ENCODE data around the gene RPL18. TPM values are rescaled to one million over a fixed set of nuclear protein-coding genes. Genes with fewer than 3 reads are reported as not detected.
"Not testable (repeated sequence)": the region's sequence is repeated elsewhere in the genome, so short reads cannot be mapped to it uniquely, and the experiment has no call there.

Gene RPL18
- polyA plus RNA-seq (ENCODE audit: insufficient read depth in 1 of 5, insufficient read length in 5 of 5, low replicate concordance in 1 of 5), result 1,000 to 10,000 TPM; 1,161 to 2,077 (median 1,395) TPM
- long read RNA-seq, donor 1, transcript RPL18-207 (2 exons, 666 nt), result minor isoform, 81 of 1,400 reads
- long read RNA-seq, donor 1, transcript RPL18-205 (6 exons, 1,036 nt), result minor isoform, 29 of 1,400 reads
- long read RNA-seq, donor 1, transcript RPL18-201 (6 exons, 612 nt), result minor isoform, 113 of 1,400 reads
- long read RNA-seq, donor 1, transcript RPL18-208 (7 exons, 1,004 nt), result major isoform, 708 of 1,400 reads
- long read RNA-seq, donor 1, partial matches to known transcripts, result 423 of 1,400 reads
- long read RNA-seq, donor 1, other reads (novel, unspliced or antisense), result 6 of 1,400 reads
- long read RNA-seq, donor 2, transcript RPL18-203 (1 exons, 3,844 nt), result minor isoform, 12 of 729 reads
- long read RNA-seq, donor 2, transcript RPL18-208 (7 exons, 1,004 nt), result major isoform, 457 of 729 reads
- long read RNA-seq, donor 2, transcript RPL18-201 (6 exons, 612 nt), result minor isoform, 80 of 729 reads
- long read RNA-seq, donor 2, transcript RPL18-207 (2 exons, 666 nt), result minor isoform, 16 of 729 reads
- long read RNA-seq, donor 2, partial matches to known transcripts, result 130 of 729 reads
- long read RNA-seq, donor 2, other reads (novel, unspliced or antisense), result 11 of 729 reads
- long read RNA-seq, donor 3, transcript RPL18-207 (2 exons, 666 nt), result minor isoform, 74 of 1,117 reads
- long read RNA-seq, donor 3, transcript RPL18-203 (1 exons, 3,844 nt), result minor isoform, 18 of 1,117 reads
- long read RNA-seq, donor 3, transcript RPL18-208 (7 exons, 1,004 nt), result major isoform, 458 of 1,117 reads
- long read RNA-seq, donor 3, transcript RPL18-201 (6 exons, 612 nt), result minor isoform, 114 of 1,117 reads
- long read RNA-seq, donor 3, partial matches to known transcripts, result 431 of 1,117 reads
- long read RNA-seq, donor 3, other reads (novel, unspliced or antisense), result 0 of 1,117 reads
- long read RNA-seq, donor 4, transcript RPL18-207 (2 exons, 666 nt), result minor isoform, 42 of 809 reads
- long read RNA-seq, donor 4, transcript RPL18-208 (7 exons, 1,004 nt), result major isoform, 383 of 809 reads
- long read RNA-seq, donor 4, transcript RPL18-203 (1 exons, 3,844 nt), result minor isoform, 13 of 809 reads
- long read RNA-seq, donor 4, transcript RPL18-201 (6 exons, 612 nt), result minor isoform, 100 of 809 reads
- long read RNA-seq, donor 4, partial matches to known transcripts, result 244 of 809 reads
- long read RNA-seq, donor 4, other reads (novel, unspliced or antisense), result 5 of 809 reads
- long read RNA-seq, donor 5, transcript RPL18-205 (6 exons, 1,036 nt), result minor isoform, 24 of 1,413 reads
- long read RNA-seq, donor 5, transcript RPL18-207 (2 exons, 666 nt), result minor isoform, 35 of 1,413 reads
- long read RNA-seq, donor 5, transcript RPL18-201 (6 exons, 612 nt), result minor isoform, 130 of 1,413 reads
- long read RNA-seq, donor 5, transcript RPL18-208 (7 exons, 1,004 nt), result major isoform, 915 of 1,413 reads
- long read RNA-seq, donor 5, partial matches to known transcripts, result 256 of 1,413 reads
- long read RNA-seq, donor 5, other reads (novel, unspliced or antisense), result 17 of 1,413 reads
- long read RNA-seq, donor 6, transcript RPL18-205 (6 exons, 1,036 nt), result minor isoform, 34 of 1,574 reads
- long read RNA-seq, donor 6, transcript RPL18-207 (2 exons, 666 nt), result minor isoform, 29 of 1,574 reads
- long read RNA-seq, donor 6, transcript RPL18-201 (6 exons, 612 nt), result minor isoform, 153 of 1,574 reads
- long read RNA-seq, donor 6, transcript RPL18-208 (7 exons, 1,004 nt), result major isoform, 1,099 of 1,574 reads
- long read RNA-seq, donor 6, partial matches to known transcripts, result 199 of 1,574 reads
- long read RNA-seq, donor 6, other reads (novel, unspliced or antisense), result 31 of 1,574 reads
- long read RNA-seq, donor 7, transcript RPL18-201 (6 exons, 612 nt), result minor isoform, 34 of 405 reads
- long read RNA-seq, donor 7, transcript RPL18-208 (7 exons, 1,004 nt), result major isoform, 302 of 405 reads
- long read RNA-seq, donor 7, transcript RPL18-205 (6 exons, 1,036 nt), result minor isoform, 9 of 405 reads
- long read RNA-seq, donor 7, transcript RPL18-207 (2 exons, 666 nt), result minor isoform, 10 of 405 reads
- long read RNA-seq, donor 7, partial matches to known transcripts, result 37 of 405 reads
- long read RNA-seq, donor 7, other reads (novel, unspliced or antisense), result 0 of 405 reads
- long read RNA-seq, donor 8, transcript RPL18-203 (1 exons, 3,844 nt), result minor isoform, 5 of 472 reads
- long read RNA-seq, donor 8, transcript RPL18-207 (2 exons, 666 nt), result minor isoform, 28 of 472 reads
- long read RNA-seq, donor 8, transcript RPL18-201 (6 exons, 612 nt), result minor isoform, 56 of 472 reads
- long read RNA-seq, donor 8, transcript RPL18-208 (7 exons, 1,004 nt), result major isoform, 227 of 472 reads
- long read RNA-seq, donor 8, partial matches to known transcripts, result 144 of 472 reads
- long read RNA-seq, donor 8, other reads (novel, unspliced or antisense), result 0 of 472 reads

- DNase-seq, result peak; percentile 100
Observed at GRCh38 chr19:48618916-48619691, at the start of gene RPL18, which contains the start of gene SPHK2. Gene RPL18 (minus strand): TSS chr19:48619178. CDS start chr19:48619143, 35 bp downstream. Gene SPHK2 (plus strand): TSS chr19:48619506. CDS start chr19:48620515, 1,009 bp downstream.

GRCh38 chr19:48668761-48669160, 49.8 kb upstream of the RPL18 start:
- no peak for DNase-seq

GRCh38 chr19:48668332-48668731, 49.4 kb upstream of the RPL18 start:
- no peak for DNase-seq

- no peak for DNase-seq
Observed at GRCh38 chr19:48665786-48666185, 46.8 kb upstream of the RPL18 start.

GRCh38 chr19:48664476-48664875, 45.5 kb upstream of the RPL18 start:
- DNase-seq, result no peak

DNA sequence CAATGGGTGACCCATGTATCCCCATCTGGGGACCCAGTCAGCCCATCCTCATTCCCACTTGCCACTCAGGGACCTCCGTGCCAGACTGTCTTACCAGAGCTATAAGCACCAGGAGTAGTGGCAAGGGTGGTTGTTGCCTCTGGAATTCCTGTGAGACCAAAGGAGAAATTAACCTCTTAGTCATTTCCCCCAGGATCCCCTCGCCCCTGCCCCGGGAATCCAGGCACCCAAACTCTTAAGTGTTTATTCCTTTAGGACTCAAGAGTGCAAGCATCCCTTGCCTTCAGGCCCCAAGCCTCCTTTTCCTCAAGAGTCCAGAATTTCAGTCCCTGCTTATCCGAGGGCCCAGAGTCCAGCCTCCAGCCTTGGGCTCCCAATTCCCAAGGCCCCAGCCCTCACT, 44.7 kb upstream of the RPL18 start:
- DNase-seq, result no peak

GRCh38 chr19:48661711-48662090, 42.7 kb upstream of the RPL18 start:
- DNase-seq, result no peak

DNA sequence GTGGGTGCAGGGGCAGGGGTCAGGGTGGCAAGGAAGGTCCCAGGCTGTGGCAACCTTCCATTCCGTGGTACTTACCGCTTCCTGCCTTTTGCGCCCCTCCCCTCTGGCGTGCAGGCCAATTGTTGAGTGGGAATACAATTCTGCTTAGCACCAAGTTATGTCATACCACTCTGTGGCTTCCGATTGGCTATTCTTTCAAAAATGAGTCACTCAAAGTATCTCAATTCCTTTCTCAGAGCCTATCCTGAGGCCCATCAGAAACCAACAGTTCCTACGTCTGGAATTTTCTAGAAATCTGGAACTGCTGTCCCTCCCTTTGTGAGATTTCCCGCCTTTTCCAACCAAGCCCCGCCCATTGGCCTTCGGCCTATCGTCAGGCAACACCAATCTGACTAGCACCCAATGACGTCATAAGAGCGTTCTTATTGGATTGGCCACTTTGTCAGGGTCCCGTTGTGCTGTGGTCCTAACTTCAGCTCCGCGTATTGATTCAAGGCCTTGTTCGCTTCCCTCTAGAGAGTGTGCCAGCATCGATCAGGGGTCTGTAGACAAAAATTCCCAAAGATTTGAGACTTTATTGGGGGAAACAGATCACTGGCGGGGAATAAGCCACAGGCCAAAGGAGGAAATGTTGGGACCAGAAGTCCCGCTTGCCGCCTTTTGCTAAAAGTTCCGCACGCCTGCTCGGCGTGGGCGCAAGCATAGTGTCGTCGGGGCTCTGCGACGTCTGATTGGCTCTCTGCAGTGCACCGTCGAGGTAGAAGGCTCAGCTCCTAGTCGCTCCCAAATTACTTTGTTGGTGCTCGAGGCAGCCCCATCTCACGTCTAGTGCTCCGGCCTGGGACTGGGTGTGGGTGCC, 42.1 kb upstream of the RPL18 start:
- DNase-seq, result peak; percentile 81 to 82

DNA sequence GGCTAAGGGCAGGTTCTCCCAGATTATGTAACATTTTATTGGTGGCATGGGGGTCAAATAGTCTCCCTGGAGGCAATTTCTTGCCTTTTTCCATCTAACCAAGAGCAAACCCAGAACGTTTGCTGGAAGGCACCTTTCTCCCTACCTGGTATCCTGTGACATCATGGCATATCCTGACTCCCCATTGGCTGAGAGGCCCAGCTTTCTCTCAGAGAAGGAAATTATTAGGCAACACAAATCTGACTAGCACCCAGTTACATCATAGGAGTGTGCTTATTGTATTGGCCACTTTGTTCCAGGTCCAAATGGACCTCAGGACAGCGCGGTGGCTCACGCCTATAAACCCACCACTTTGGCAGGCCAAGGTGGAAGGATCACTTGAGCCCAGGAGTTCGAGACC, 40.8 kb upstream of the RPL18 start:
- DNase-seq, result no peak

DNA sequence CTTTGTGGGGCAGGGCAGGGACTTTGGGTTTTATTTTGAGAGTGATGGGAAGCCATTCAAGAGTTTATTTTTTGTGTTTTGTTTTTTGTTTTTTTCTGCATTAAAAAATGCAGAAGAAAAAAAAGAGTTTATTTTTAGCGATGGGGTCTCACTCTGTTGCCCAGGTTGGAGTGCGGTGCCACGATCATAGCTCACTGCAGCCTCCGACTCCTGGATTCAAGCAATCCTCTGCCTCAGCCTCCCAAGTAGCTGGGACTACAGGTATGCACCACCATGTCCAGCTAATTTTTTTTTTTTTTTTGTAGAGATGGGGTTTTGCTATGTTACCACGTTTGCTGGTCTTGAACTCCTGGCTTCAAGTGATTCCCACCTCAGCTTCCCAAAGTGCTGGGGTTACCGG, 39.5 kb upstream of the RPL18 start:
- no peak for DNase-seq

GRCh38 chr19:48657828-48658227, 38.9 kb upstream of the RPL18 start:
- not testable (repeated sequence) for DNase-seq

- DNase-seq, result no peak
Observed at GRCh38 chr19:48656840-48657474, 38.0 kb upstream of the RPL18 start.

- DNase-seq, result no peak
Observed at GRCh38 chr19:48654299-48655059, 35.5 kb upstream of the RPL18 start.

- no peak for DNase-seq
Observed at GRCh38 chr19:48651683-48652048, 32.7 kb upstream of the RPL18 start.

DNA sequence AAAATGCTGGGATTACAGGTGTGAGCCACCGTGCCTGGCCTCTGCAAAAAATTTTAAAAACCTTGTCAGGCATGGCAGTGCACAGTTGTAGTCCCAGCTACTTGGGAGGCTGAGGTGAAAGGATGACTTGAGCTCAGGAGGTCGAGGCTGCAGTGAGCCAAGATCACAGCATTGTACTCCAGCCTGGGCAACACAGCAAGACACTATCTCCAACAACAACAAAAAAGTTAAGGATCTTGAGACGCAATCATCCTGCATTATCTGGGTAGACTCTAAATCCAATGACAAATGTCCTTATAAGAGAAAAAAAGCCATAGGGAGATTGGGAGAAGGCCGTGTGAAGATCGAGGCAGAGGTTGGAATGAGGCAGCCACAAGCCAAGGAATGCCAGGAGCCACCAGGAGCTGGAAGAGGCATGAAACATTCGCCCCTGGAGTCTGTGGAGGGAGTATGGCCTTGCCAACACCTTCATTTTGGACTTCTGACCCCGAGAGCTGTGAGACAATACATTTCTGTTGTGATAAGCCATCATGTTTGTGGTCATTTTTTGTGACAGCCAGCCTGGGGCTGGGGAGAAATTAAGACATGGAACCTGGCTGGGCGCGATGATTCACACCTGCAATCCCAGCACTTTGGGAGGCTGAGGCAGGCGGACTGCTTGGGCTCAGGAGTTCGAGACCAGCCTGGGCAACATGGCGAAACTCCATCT, 32.1 kb upstream of the RPL18 start:
- no peak for DNase-seq
